A375 (cell line): ENCODE data around the gene CAP1. TPM values are rescaled to one million over a fixed set of nuclear protein-coding genes. Genes with fewer than 3 reads are reported as not detected.

ENCODE experiments used
- total RNA-seq: library from RNA; depleted of rRNA; stranded (reverse); fragments of >200 nt; shearing (Covaris generic); gene quantifications from 2 replicates; pipeline ENCODE4 v1.2.3, GENCODE V29; 2014; rRNA removed

CAP1 gene, protein sequence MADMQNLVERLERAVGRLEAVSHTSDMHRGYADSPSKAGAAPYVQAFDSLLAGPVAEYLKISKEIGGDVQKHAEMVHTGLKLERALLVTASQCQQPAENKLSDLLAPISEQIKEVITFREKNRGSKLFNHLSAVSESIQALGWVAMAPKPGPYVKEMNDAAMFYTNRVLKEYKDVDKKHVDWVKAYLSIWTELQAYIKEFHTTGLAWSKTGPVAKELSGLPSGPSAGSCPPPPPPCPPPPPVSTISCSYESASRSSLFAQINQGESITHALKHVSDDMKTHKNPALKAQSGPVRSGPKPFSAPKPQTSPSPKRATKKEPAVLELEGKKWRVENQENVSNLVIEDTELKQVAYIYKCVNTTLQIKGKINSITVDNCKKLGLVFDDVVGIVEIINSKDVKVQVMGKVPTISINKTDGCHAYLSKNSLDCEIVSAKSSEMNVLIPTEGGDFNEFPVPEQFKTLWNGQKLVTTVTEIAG
- total RNA-seq = 245 and 268 TPM in 2 replicates

DNA sequence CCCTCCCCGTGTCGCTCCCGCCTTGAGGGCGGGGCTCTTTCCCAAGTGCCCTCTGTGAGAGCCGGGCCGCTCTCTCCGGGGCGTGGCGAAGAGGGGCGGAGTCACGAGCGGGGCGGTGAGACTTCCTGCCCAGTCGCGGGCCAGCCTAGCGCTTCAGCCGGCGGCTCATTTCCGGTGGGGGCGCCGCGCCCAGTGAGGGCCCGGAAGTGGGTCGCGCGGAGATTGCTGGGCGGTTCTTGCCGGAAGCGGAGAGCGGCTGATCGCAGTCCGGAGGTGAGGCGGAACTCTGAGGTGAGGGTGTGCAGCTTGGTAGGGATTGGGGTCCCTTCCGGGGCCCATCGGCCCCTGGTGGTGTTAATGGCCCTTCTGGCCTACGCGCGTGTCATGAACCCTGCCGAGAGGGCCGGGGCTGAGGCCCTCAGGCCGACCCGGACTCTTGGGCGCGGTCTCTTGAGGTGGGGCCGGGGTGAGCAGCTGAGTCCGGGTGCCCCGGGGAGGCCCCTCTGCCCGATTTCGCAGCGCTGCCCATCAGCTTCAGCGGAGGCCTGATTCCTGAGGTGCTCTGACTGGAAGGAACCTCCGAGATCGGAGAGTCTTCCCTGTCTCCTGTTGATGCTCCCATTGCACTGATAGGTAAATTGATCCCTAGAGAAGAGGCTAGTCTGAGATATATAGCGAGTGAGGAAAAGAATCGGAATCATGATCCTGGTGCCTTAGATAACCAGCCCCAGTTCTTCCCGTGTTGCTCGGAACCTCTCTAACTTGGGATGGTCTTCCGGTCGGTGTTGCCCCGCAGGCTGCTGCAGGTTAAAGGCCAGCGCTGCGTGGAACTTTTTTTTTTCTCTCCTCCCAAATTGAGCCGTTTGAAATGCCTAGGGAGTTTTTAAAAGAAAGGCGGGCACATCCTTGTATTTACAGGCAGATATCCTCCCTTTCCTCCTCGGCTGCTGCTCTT is at the start of gene CAP1:
CAP1 (plus strand) TSS at position 219 of the 955 bp plus-strand sequence. CDS start 18,618 bp downstream, outside the sequence.

DNA sequence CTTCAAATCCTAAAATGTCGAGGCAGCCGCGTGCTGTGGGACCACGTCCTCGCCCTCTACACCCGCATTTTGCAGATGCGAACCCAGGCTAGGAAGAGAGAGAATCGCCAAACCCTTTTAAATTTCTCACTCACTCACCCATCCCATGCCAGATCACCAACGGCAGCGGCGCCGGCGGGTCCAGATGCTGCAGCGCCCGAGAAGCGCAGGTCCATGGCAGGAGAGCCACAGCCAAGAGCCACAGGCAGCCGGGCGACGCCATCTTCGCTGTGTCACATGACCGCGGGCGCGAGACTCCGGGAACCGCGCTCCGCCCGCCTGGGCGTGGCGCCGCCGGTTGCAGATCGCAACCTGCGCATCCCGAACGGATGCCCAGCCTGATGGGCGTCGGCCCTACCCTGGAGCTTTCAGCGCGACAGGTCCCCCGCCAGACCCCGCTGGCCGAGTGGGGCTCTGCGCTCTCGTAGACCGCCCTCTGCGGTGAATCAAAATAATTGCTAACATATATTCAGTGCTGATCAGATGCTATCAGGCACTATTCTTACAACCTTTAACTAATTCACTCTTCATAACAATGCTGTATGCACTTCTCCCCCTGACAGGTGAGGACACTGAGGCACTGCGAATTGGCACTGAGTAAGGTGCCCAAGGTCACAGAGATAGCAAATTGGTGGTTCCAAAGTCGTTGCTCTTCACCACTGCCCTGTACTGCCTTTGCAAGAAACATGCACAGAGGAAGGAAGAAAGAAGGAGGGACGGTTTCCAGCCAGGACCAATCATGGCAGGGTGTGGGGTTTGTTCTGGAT is 56.7 kb downstream of the CAP1 start, which contains the start of gene PPT1:
PPT1 (minus strand) TSS at position 276 of the 806 bp plus-strand sequence; CDS start at position 262, 14 bp downstream.

Other genes with a start within 250 kb of the CAP1 start
- 36.4 and 45.4 TPM in 2 replicates for gene TRIT1, start 157.2 kb upstream of the CAP1 start, total RNA-seq
- gene MYCL, start 138.8 kb upstream of the CAP1 start, total RNA-seq = 1.6 and 2.5 TPM in 2 replicates
- 20.3 and 20.9 TPM in 2 replicates for gene MFSD2A, start 85.6 kb upstream of the CAP1 start, total RNA-seq
- gene PPT1, start 56.5 kb downstream of the CAP1 start, total RNA-seq = 63.9 and 69.6 TPM in 2 replicates
- gene RLF, start 120.7 kb downstream of the CAP1 start, total RNA-seq = 12.1 and 14.9 TPM in 2 replicates
- not detected in 2 replicates for gene TMCO2, start 207.2 kb downstream of the CAP1 start, total RNA-seq
- gene ZMPSTE24, start 217.5 kb downstream of the CAP1 start, total RNA-seq = 29.4 and 33.9 TPM in 2 replicates